H1 (cell line): ENCODE data around the gene ODAD3. TPM values are rescaled to one million over a fixed set of nuclear protein-coding genes. Genes with fewer than 3 reads are reported as not detected.

Source experiments
- CHD1 ChIP-seq: IDR thresholded peaks from 2 replicates; pipeline ENCODE4 v1.6.1; 2012; ENCODE audit warnings: low read depth, low read length, improper control_type of control experiment
- KDM5A ChIP-seq: fragments of 200-600 bp; IDR thresholded peaks from 2 replicates; pipeline ENCODE4 v1.7.1; 2012; ENCODE audit warnings: mild to moderate bottlenecking, low read length, inconsistent platforms, mixed read lengths
- NRF1 ChIP-seq: IDR thresholded peaks from 2 replicates; pipeline ENCODE4 v1.6.1; 2011; ENCODE audit warnings: mild to moderate bottlenecking, low read depth, low read length, improper control_type of control experiment
- POLR2AphosphoS5 ChIP-seq: IDR thresholded peaks from 2 replicates; pipeline ENCODE4 v1.6.1; 2011; ENCODE audit warnings: low read depth, low read length
- SAP30 ChIP-seq: fragments of 300-600 bp; sonication (generic); IDR thresholded peaks from 2 replicates; pipeline ENCODE4 v1.7.1; 2012; ENCODE audit warnings: low read length, moderate library complexity, mild to moderate bottlenecking, inconsistent platforms; ENCODE audit not compliant: insufficient read depth, insufficient replicate concordance
- SRF ChIP-seq: IDR thresholded peaks from 2 replicates; pipeline ENCODE4 v1.6.1; 2011; ENCODE audit warnings: mild to moderate bottlenecking, low read depth, low read length, moderate library complexity
- ZNF274 ChIP-seq: IDR thresholded peaks from 2 replicates; pipeline ENCODE4 v1.7.0; 2012; ENCODE audit warnings: low read length, borderline replicate concordance; ENCODE audit errors: extremely low read depth
- polyA plus RNA-seq, 7 experiments: library from polyadenylated mRNA; depleted of rRNA in 3 of 7; stranded (reverse) in 5 of 7; unstranded in 2 of 7; fragments of >200 nt in 5 of 7; fragments of 200-250 nt in 2 of 7; gene quantifications; 1 replicate in 5 of 7; 2 replicates in 1 of 7; 4 replicates in 1 of 7; pipeline versions ENCODE4 v1.2.1 to v1.2.3, GENCODE V29; 2011 to 2013; ENCODE audit warnings: missing spikeins in 2 of 7, mixed read lengths in 2 of 7
- total RNA-seq: library from RNA; stranded (reverse); fragmentation: NEBNext Ultra II Directional; extraction: Animal tissue kit (Norgen Biotek cat#: 25700); gene quantifications from 2 replicates; pipeline ENCODE4 v1.2.1, GENCODE V29; 2021
- TF ChIP-seq, protein P1 (sequence below): fragments of 300-600 bp; sonication (generic); IDR thresholded peaks from 2 replicates; pipeline ENCODE4 v1.7.1; 2012; ENCODE audit warnings: low read length, moderate library complexity, mild to moderate bottlenecking, inconsistent platforms; ENCODE audit not compliant: insufficient replicate concordance

Gene ODAD3
- total and polyA plus RNA-seq, 2 of the 8 experiments (the other 6 are each of a cell fraction or from before 2014, with no cell fraction given) = 2.1 to 2.2 TPM

DNA sequence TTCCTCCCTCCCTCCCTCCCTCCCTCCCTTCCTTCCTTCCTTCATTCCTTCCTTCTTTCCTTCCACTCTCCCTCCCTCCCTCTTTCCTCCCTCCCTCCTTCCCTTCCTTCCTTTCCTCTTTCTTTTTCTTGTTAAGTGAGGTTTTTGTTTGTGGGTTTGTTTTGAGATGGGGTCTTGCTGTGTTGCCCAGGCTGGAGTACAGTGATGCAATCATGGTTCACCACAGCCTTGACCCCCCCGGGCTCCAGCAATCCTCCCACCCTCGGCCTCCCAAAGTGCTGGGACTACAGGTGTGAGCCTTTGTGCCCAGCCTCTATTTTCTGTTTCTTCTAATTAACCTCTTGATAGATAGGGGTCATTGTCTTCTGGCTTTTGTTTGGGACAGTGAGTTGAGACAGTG lies 26.5 kb upstream of the ODAD3 start (continued):
- TF ChIP-seq, protein P1, sequence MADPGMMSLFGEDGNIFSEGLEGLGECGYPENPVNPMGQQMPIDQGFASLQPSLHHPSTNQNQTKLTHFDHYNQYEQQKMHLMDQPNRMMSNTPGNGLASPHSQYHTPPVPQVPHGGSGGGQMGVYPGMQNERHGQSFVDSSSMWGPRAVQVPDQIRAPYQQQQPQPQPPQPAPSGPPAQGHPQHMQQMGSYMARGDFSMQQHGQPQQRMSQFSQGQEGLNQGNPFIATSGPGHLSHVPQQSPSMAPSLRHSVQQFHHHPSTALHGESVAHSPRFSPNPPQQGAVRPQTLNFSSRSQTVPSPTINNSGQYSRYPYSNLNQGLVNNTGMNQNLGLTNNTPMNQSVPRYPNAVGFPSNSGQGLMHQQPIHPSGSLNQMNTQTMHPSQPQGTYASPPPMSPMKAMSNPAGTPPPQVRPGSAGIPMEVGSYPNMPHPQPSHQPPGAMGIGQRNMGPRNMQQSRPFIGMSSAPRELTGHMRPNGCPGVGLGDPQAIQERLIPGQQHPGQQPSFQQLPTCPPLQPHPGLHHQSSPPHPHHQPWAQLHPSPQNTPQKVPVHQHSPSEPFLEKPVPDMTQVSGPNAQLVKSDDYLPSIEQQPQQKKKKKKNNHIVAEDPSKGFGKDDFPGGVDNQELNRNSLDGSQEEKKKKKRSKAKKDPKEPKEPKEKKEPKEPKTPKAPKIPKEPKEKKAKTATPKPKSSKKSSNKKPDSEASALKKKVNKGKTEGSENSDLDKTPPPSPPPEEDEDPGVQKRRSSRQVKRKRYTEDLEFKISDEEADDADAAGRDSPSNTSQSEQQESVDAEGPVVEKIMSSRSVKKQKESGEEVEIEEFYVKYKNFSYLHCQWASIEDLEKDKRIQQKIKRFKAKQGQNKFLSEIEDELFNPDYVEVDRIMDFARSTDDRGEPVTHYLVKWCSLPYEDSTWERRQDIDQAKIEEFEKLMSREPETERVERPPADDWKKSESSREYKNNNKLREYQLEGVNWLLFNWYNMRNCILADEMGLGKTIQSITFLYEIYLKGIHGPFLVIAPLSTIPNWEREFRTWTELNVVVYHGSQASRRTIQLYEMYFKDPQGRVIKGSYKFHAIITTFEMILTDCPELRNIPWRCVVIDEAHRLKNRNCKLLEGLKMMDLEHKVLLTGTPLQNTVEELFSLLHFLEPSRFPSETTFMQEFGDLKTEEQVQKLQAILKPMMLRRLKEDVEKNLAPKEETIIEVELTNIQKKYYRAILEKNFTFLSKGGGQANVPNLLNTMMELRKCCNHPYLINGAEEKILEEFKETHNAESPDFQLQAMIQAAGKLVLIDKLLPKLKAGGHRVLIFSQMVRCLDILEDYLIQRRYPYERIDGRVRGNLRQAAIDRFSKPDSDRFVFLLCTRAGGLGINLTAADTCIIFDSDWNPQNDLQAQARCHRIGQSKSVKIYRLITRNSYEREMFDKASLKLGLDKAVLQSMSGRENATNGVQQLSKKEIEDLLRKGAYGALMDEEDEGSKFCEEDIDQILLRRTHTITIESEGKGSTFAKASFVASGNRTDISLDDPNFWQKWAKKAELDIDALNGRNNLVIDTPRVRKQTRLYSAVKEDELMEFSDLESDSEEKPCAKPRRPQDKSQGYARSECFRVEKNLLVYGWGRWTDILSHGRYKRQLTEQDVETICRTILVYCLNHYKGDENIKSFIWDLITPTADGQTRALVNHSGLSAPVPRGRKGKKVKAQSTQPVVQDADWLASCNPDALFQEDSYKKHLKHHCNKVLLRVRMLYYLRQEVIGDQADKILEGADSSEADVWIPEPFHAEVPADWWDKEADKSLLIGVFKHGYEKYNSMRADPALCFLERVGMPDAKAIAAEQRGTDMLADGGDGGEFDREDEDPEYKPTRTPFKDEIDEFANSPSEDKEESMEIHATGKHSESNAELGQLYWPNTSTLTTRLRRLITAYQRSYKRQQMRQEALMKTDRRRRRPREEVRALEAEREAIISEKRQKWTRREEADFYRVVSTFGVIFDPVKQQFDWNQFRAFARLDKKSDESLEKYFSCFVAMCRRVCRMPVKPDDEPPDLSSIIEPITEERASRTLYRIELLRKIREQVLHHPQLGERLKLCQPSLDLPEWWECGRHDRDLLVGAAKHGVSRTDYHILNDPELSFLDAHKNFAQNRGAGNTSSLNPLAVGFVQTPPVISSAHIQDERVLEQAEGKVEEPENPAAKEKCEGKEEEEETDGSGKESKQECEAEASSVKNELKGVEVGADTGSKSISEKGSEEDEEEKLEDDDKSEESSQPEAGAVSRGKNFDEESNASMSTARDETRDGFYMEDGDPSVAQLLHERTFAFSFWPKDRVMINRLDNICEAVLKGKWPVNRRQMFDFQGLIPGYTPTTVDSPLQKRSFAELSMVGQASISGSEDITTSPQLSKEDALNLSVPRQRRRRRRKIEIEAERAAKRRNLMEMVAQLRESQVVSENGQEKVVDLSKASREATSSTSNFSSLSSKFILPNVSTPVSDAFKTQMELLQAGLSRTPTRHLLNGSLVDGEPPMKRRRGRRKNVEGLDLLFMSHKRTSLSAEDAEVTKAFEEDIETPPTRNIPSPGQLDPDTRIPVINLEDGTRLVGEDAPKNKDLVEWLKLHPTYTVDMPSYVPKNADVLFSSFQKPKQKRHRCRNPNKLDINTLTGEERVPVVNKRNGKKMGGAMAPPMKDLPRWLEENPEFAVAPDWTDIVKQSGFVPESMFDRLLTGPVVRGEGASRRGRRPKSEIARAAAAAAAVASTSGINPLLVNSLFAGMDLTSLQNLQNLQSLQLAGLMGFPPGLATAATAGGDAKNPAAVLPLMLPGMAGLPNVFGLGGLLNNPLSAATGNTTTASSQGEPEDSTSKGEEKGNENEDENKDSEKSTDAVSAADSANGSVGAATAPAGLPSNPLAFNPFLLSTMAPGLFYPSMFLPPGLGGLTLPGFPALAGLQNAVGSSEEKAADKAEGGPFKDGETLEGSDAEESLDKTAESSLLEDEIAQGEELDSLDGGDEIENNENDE = no peak
- TF ChIP-seq NRF1 = no peak
- TF ChIP-seq SAP30 = no peak
- no peak for TF ChIP-seq CHD1
- TF ChIP-seq SRF = no peak
- TF ChIP-seq KDM5A = no peak
- no peak for TF ChIP-seq ZNF274
- TF ChIP-seq POLR2AphosphoS5 = no peak
